Skeletal muscle tissue (tissue), 4 donors: ENCODE data around the gene IGDCC3. TPM values are rescaled to one million over a fixed set of nuclear protein-coding genes. Genes with fewer than 3 reads are reported as not detected.

Source experiments
- H3K27ac ChIP-seq: one replicate; pipeline ENCODE4 v1.7.0; 2013; ENCODE audit warnings: mild to moderate bottlenecking, low read depth, low read length, inconsistent platforms
- H3K27me3 ChIP-seq, 3 donors: one replicate each; pipeline ENCODE4 v1.7.0; 2013; ENCODE audit warnings: low read length in 3 of 3; ENCODE audit not compliant: control insufficient read depth in 3 of 3, insufficient read depth in 3 of 3
- H3K36me3 ChIP-seq, 3 donors: one replicate each; pipeline ENCODE4 v1.7.0; 2013; ENCODE audit warnings: low read length in 3 of 3; ENCODE audit not compliant: control insufficient read depth in 3 of 3, insufficient read depth in 3 of 3
- H3K4me1 ChIP-seq, 3 donors: one replicate each; pipeline ENCODE4 v1.7.0; 2013; ENCODE audit warnings: low read length in 3 of 3, mild to moderate bottlenecking in 3 of 3; ENCODE audit not compliant: control insufficient read depth in 3 of 3, insufficient read depth in 3 of 3
- H3K4me3 ChIP-seq, 3 donors: one replicate each; pipeline ENCODE4 v1.7.0; 2013; ENCODE audit warnings: low read length in 3 of 3
- H3K9ac ChIP-seq, 3 donors: one replicate each; pipeline ENCODE4 v1.7.0; 2013; ENCODE audit warnings: low read length in 3 of 3, mild to moderate bottlenecking in 3 of 3, moderate library complexity in 2 of 3, low read depth in 1 of 3
- H3K9me3 ChIP-seq, 3 donors: one replicate each; pipeline ENCODE4 v1.7.0; 2013; ENCODE audit warnings: low read length in 3 of 3; ENCODE audit not compliant: control insufficient read depth in 3 of 3
- total RNA-seq: library from RNA; depleted of rRNA; stranded (reverse); fragments of >200 nt; gene quantifications from one replicate; pipeline ENCODE4 v1.2.3, GENCODE V29; 2014
- donor health status: Osteomylitis.

Gene IGDCC3
- 1.0 TPM for total RNA-seq

GRCh38 chr15:65377976-65378366, at the start of gene IGDCC3:
TSS of gene IGDCC3 (minus strand) at chr15:65378002. CDS start at chr15:65377788, 214 bp downstream.
- Histone ChIP-seq H3K27me3 (peaks cover 26 to 35% (median 30%) of the 10 kb centered on the region in 3 donors), H3K9me3 (no peaks in the 10 kb centered on the region), H3K27ac (no peak within 1 kb of the TSS), H3K9ac (peak within 1 kb of the TSS; percentile 43 to 74 (median 62)), H3K4me1 (peaks cover 8 to 13% (median 12%) of the 10 kb centered on the region in 3 donors), H3K4me3 (peak within 1 kb of the TSS; percentile 68 to 78 (median 76)), H3K36me3 (peaks cover 0 to 3% (median 1%) of the 10 kb centered on the region in 3 donors)

DNA sequence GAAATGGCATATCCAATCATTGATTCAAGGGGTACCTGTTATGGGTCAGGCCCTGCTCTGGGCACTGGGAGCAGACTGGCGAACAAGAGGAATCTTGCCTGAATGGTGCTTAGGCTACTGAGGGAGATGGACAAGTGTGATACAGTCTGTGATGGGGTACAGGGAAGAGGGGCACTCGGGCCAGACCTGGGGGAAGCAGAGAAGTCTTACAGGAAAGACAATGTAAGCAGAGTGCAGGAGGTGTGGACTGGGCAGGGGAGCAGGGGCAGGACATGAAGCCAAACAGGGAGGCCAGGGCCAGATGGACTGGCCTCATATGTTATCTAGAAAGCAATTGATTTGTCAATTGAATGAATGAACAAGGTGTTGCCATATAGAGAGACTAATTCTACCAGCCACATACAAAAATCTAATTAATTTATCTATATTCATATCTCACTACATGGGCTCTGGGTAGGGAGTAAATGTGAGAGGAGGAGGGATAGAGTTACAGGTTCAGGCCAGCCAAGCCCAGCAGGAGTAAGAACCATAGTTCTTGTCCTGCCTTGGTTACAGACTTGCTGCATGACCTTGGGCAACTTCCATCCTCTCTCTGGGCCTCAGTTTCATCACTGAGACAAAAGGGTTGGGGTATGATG, 48.5 kb upstream of the IGDCC3 start:
- no peaks in the 10 kb centered on the region for H3K27me3 ChIP-seq
- no peaks in the 10 kb centered on the region for H3K9me3 ChIP-seq
- peaks cover 5 to 21% (median 11%) of the 10 kb centered on the region in 3 donors for H3K4me1 ChIP-seq
- H3K27ac ChIP-seq = no peak overlapping the region
- H3K36me3 ChIP-seq = no peaks in the 10 kb centered on the region
- no peak overlapping the region for H3K9ac ChIP-seq
- no peak overlapping the region for H3K4me3 ChIP-seq

DNA sequence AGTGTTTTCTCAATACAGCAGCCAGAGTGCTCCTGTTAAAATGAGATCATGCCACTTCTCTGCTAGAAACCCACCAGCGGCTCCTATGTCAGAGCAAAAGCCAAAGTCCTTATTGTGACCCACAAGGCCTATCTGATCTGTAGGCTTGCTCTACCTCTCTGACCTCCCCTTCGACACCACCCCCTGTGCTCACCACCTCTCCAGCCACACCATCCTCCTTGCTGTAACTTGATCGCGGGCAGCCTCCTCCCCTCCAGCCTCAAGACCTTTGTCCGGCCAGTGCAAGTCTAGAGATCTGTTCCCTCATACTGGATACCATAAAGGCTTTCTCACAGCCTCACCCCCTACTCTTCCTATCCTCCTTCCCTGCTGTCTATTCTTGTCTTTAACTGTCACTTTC, 46.9 kb upstream of the IGDCC3 start:
- H3K4me1 ChIP-seq = peaks cover 14 to 34% (median 22%) of the 10 kb centered on the region in 3 donors
- no peak overlapping the region for H3K9ac ChIP-seq
- no peaks in the 10 kb centered on the region for H3K9me3 ChIP-seq
- H3K4me3 ChIP-seq = no peak overlapping the region
- H3K27me3 ChIP-seq = peaks cover 0 to 9% (median 0%) of the 10 kb centered on the region in 3 donors
- H3K36me3 ChIP-seq = no peaks in the 10 kb centered on the region
- no peak overlapping the region for H3K27ac ChIP-seq

- peaks cover 0 to 9% (median 0%) of the 10 kb centered on the region in 3 donors for H3K27me3 ChIP-seq
- no peak overlapping the region for H3K4me3 ChIP-seq
- H3K4me1 ChIP-seq = peaks cover 14 to 34% (median 22%) of the 10 kb centered on the region in 3 donors
- peak overlapping the region; percentile 86 for H3K27ac ChIP-seq
- no peaks in the 10 kb centered on the region for H3K36me3 ChIP-seq
- no peaks in the 10 kb centered on the region for H3K9me3 ChIP-seq
- no peak overlapping the region for H3K9ac ChIP-seq
Observed at GRCh38 chr15:65423976-65424679, 46.3 kb upstream of the IGDCC3 start.

- Histone ChIP-seq H3K9ac (peak overlapping the region; percentile 76 to 81 (median 79)), H3K27me3 (peaks cover 0 to 9% (median 0%) of the 10 kb centered on the region in 3 donors), H3K9me3 (no peaks in the 10 kb centered on the region), H3K4me1 (peaks cover 16 to 38% (median 24%) of the 10 kb centered on the region in 3 donors), H3K36me3 (no peaks in the 10 kb centered on the region), H3K27ac (peak overlapping the region; percentile 86), H3K4me3 (peak overlapping the region; percentile 38 to 62 (median 45))
Observed at GRCh38 chr15:65423150-65423975, 45.6 kb upstream of the IGDCC3 start.

- Histone ChIP-seq H3K9me3 (no peaks in the 10 kb centered on the region), H3K27ac (peak overlapping the region; percentile 88), H3K36me3 (no peaks in the 10 kb centered on the region), H3K9ac (peak overlapping the region; percentile 75 to 91 (median 88)), H3K4me1 (peaks cover 30 to 56% (median 33%) of the 10 kb centered on the region in 3 donors), H3K27me3 (peaks cover 0 to 9% (median 0%) of the 10 kb centered on the region in 3 donors), H3K4me3 (peak overlapping the region; percentile 87 to 89 (median 88))
Observed at GRCh38 chr15:65421360-65422215, 43.8 kb upstream of the IGDCC3 start.

GRCh38 chr15:65420975-65421359, 43.2 kb upstream of the IGDCC3 start:
- Histone ChIP-seq H3K27ac (peak overlapping the region; percentile 88), H3K4me3 (peak overlapping the region; percentile 87 to 89 (median 88)), H3K36me3 (no peaks in the 10 kb centered on the region), H3K9me3 (no peaks in the 10 kb centered on the region), H3K4me1 (peaks cover 33 to 59% (median 36%) of the 10 kb centered on the region in 3 donors), H3K9ac (peak overlapping the region; percentile 75 to 91 (median 85)), H3K27me3 (peaks cover 0 to 9% (median 0%) of the 10 kb centered on the region in 3 donors)

DNA sequence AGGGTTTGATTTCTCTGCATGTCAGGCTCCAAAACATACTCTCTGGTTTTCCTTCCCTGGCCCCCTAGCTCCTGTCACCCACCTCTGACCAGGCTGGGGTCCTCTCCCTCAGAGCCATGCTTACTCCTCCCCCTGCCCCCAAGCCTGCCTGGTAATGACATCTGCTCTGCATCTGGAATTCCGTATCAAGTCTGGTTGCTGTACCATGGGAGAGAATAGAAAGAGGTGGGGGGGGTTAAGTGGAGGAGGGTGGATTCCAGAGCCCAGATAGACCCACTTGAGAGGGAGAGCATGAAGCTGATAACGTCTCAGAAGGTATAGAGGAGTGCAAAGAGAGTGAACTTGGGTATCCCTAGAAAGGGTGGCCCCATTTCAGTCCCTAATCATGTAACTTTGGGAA, 40.8 kb upstream of the IGDCC3 start:
- peak overlapping the region; percentile 66 for H3K27ac ChIP-seq
- H3K4me3 ChIP-seq = no peak overlapping the region
- peaks cover 0 to 9% (median 0%) of the 10 kb centered on the region in 3 donors for H3K27me3 ChIP-seq
- H3K9me3 ChIP-seq = no peaks in the 10 kb centered on the region
- H3K36me3 ChIP-seq = no peaks in the 10 kb centered on the region
- no peak overlapping the region for H3K9ac ChIP-seq
- peaks cover 54 to 78% (median 56%) of the 10 kb centered on the region in 3 donors for H3K4me1 ChIP-seq

GRCh38 chr15:65416845-65417416, 39.1 kb upstream of the IGDCC3 start:
- H3K4me1 ChIP-seq = peaks cover 57 to 73% (median 59%) of the 10 kb centered on the region in 3 donors
- no peaks in the 10 kb centered on the region for H3K36me3 ChIP-seq
- H3K4me3 ChIP-seq = peak overlapping the region in 1 of 3 donors; percentile 29
- H3K27ac ChIP-seq = peak overlapping the region; percentile 66
- H3K9me3 ChIP-seq = no peaks in the 10 kb centered on the region
- peak overlapping the region; percentile 41 to 64 (median 44) for H3K9ac ChIP-seq
- H3K27me3 ChIP-seq = peaks cover 0 to 9% (median 0%) of the 10 kb centered on the region in 3 donors
